ENCODE measurements around the gene TIMM44.
A peak's percentile ranks its signal among the peaks of the same experiment; 100 is the strongest.

The TIMM44 gene

GRCh38 chr19:7888826-7889217 lies 54.6 kb downstream of the TIMM44 start:
- DNase-seq: no peak
- no peak for TF ChIP-seq GATA1 (IDR thresholded peaks at IDR 0.05; ENCODE audit: low read depth, low read length)
- TF ChIP-seq POLR2A (IDR thresholded peaks at IDR 0.05; ENCODE audit: low read length): no peak

GRCh38 chr19:7888145-7888825 lies 55.2 kb downstream of the TIMM44 start, which contains the start of gene LRRC8E:
Gene LRRC8E (plus strand): TSS chr19:7888510. CDS start chr19:7895604, 7,094 bp downstream.
- TF ChIP-seq POLR2A (IDR thresholded peaks at IDR 0.05; ENCODE audit: low read length) (no peak), GATA1 (IDR thresholded peaks at IDR 0.05; ENCODE audit: low read depth, low read length) (no peak)
- peak; percentile 43 to 72 for DNase-seq

GRCh38 chr19:7887408-7888144 lies 55.9 kb downstream of the TIMM44 start:
- TF ChIP-seq POLR2A (IDR thresholded peaks at IDR 0.05; ENCODE audit: low read length) (no peak), GATA1 (IDR thresholded peaks at IDR 0.05; ENCODE audit: low read depth, low read length) (no peak)
- no peak for DNase-seq

- DNase-seq: no peak
- TF ChIP-seq GATA1 (IDR thresholded peaks at IDR 0.05; ENCODE audit: low read depth, low read length): no peak
- no peak for TF ChIP-seq POLR2A (IDR thresholded peaks at IDR 0.05; ENCODE audit: low read length)
Measured at GRCh38 chr19:7885818-7886217, 57.6 kb downstream of the TIMM44 start.

GRCh38 chr19:7883796-7884570 lies 59.5 kb downstream of the TIMM44 start:
- DNase-seq: no peak
- TF ChIP-seq POLR2A (IDR thresholded peaks at IDR 0.05; ENCODE audit: low read length) (no peak), GATA1 (IDR thresholded peaks at IDR 0.05; ENCODE audit: low read depth, low read length) (no peak)

- TF ChIP-seq GATA1 (IDR thresholded peaks at IDR 0.05; ENCODE audit: low read depth, low read length) (no peak), POLR2A (IDR thresholded peaks at IDR 0.05; ENCODE audit: low read length) (no peak)
Measured at GRCh38 chr19:7883105-7883504, 60.4 kb downstream of the TIMM44 start.

GRCh38 chr19:7881910-7882309 lies 61.6 kb downstream of the TIMM44 start:
- TF ChIP-seq POLR2A (IDR thresholded peaks at IDR 0.05; ENCODE audit: low read length): no peak
- no peak for TF ChIP-seq GATA1 (IDR thresholded peaks at IDR 0.05; ENCODE audit: low read depth, low read length)
- no peak for DNase-seq

More at GRCh38 chr19:7883105-7883504, 60.4 kb downstream of the TIMM44 start:
- no peak for DNase-seq

- TF ChIP-seq POLR2A (IDR thresholded peaks at IDR 0.05; ENCODE audit: low read length) (no peak), GATA1 (IDR thresholded peaks at IDR 0.05; ENCODE audit: low read depth, low read length) (no peak)
- DNase-seq: peak in 1 of 2 experiments; percentile 48
Measured at GRCh38 chr19:7879836-7880235, 63.6 kb downstream of the TIMM44 start.

GRCh38 chr19:7879111-7879807 lies 64.2 kb downstream of the TIMM44 start:
- DNase-seq: no peak
- TF ChIP-seq GATA1 (IDR thresholded peaks at IDR 0.05; ENCODE audit: low read depth, low read length) (no peak), POLR2A (IDR thresholded peaks at IDR 0.05; ENCODE audit: low read length) (no peak)

GRCh38 chr19:7877249-7877836 lies 66.1 kb downstream of the TIMM44 start:
- TF ChIP-seq POLR2A (IDR thresholded peaks at IDR 0.05; ENCODE audit: low read length) (no peak), GATA1 (IDR thresholded peaks at IDR 0.05; ENCODE audit: low read depth, low read length) (no peak)
- DNase-seq: no peak
